Panc1 (cell line): ENCODE data around the gene CHST12. TPM values are rescaled to one million over a fixed set of nuclear protein-coding genes. Genes with fewer than 3 reads are reported as not detected.

Source experiments
- ATAC-seq: fragments of 200-7000 bp; cut with Tn5 transposase; 2 replicates; pipeline ENCODE4 v1.9.1; 2020; ENCODE audit warnings: mild to moderate bottlenecking, moderate library complexity
- BruUV-seq: library from RNA; stranded (reverse); fragments of 400-500 nt; replicated peaks from 2 replicates; lab custom pipeline; 2021; lab: Mats Ljungman, UMichigan
- CTCF ChIA-PET: fragments of 300-600 bp; sonication (Branson Sonifier 250); formaldehyde crosslinking; loops from one replicate; lab custom pipeline; 2022; ENCODE audit warnings: antibody characterized with exemption; lab: Charles Lee
- POLR2A ChIA-PET: fragments of 300-600 bp; sonication (Branson Sonifier 250); formaldehyde crosslinking; loops from one replicate; lab custom pipeline; 2022; ENCODE audit warnings: antibody characterized with exemption; lab: Charles Lee
- DNase-seq: peaks from one replicate; pipeline ENCODE4 v3.0.0-alpha.2; 2010; ENCODE audit warnings: low read depth, low spot score
- H3K27ac ChIP-seq: 2 replicates; pipeline ENCODE4 v1.5.1; 2011; ENCODE audit warnings: mild to moderate bottlenecking, low read length, inconsistent platforms
- H3K27me3 ChIP-seq: fragments of 200-500 bp; sonication (Bioruptor generic); 2 replicates; pipeline ENCODE4 v1.6.0; 2014; ENCODE audit warnings: low read length, inconsistent platforms; ENCODE audit not compliant: control insufficient read depth, insufficient read depth
- H3K36me3 ChIP-seq: fragments of 200-500 bp; sonication (Bioruptor generic); 2 replicates; pipeline ENCODE4 v1.5.1; 2014; ENCODE audit warnings: inconsistent platforms, mild to moderate bottlenecking, low read length, moderate library complexity; ENCODE audit not compliant: control insufficient read depth, insufficient read depth
- H3K4me1 ChIP-seq: 2 replicates; pipeline ENCODE4 v1.5.1; 2011; ENCODE audit warnings: inconsistent platforms, mild to moderate bottlenecking, low read length, moderate library complexity; ENCODE audit not compliant: control insufficient read depth, insufficient read depth
- H3K4me3 ChIP-seq, 2 experiments: 2 replicates each; pipeline ENCODE4 v1.5.1; 2011 to 2012; ENCODE audit warnings: low read depth in 2 of 2, low read length in 2 of 2, mild to moderate bottlenecking in 2 of 2, inconsistent platforms in 1 of 2, moderate library complexity in 1 of 2
- H3K9me3 ChIP-seq: fragments of 200-500 bp; sonication (Bioruptor generic); 2 replicates; pipeline ENCODE4 v1.5.1; 2014; ENCODE audit warnings: low read depth, mild to moderate bottlenecking, inconsistent platforms, low read length, moderate library complexity; ENCODE audit not compliant: control insufficient read depth, insufficient read depth
- CTCF ChIP-seq: fragments of 450-650 bp; IDR thresholded peaks from 2 replicates; pipeline ENCODE4 v1.5.1; 2017; ENCODE audit warnings: mild to moderate bottlenecking
- POLR2AphosphoS5 ChIP-seq: IDR thresholded peaks from 2 replicates; pipeline ENCODE4 v1.6.1; 2012; ENCODE audit warnings: mild to moderate bottlenecking, low read depth, low read length, moderate library complexity
- REST ChIP-seq, 2 experiments: IDR thresholded peaks; 2 replicates each; pipeline ENCODE4 v1.6.1; 2011 to 2012; ENCODE audit warnings: low read depth in 2 of 2, control low read depth in 1 of 2, low read length in 1 of 2, mild to moderate bottlenecking in 1 of 2, moderate library complexity in 1 of 2; ENCODE audit not compliant: insufficient read depth in 1 of 2
- SIN3A ChIP-seq: IDR thresholded peaks from 2 replicates; pipeline ENCODE4 v1.6.1; 2012; ENCODE audit warnings: low read depth, mild to moderate bottlenecking, low read length, moderate library complexity, borderline replicate concordance; ENCODE audit not compliant: insufficient read depth
- TCF7L2 ChIP-seq: IDR thresholded peaks from 2 replicates; pipeline ENCODE4 v1.6.1; 2011; ENCODE audit warnings: mild to moderate bottlenecking, low read depth, low read length, inconsistent platforms
- in situ Hi-C: cut with HindIII; loops from 2 replicates; pipeline ENCODE4 v1.10.0; 2016; ENCODE audit warnings: low sequenced_read_pairs, low pct_unique_long_range_greater_than_20kb
- intact Hi-C: fragments of 100-400 bp; cut with micrococcal nuclease; formaldehyde crosslinking; loops from one replicate; pipeline ENCODE4 v1.10.0; 2022; ENCODE audit not compliant: unreplicated experiment
- total RNA-seq: library from RNA; stranded (reverse); gene quantifications from one replicate; pipeline ENCODE4 v1.2.1, GENCODE V29; 2021; ENCODE audit not compliant: unreplicated experiment

Gene CHST12
- total RNA-seq, 1 experiment from 2014 or later = 48.3 TPM

GRCh38 chr7:2465928-2466327, 62.5 kb downstream of the CHST12 start:
- CTCF ChIA-PET = no interaction called here
- no peak for DNase-seq
- H3K9me3 ChIP-seq = no peaks in the 10 kb centered on the region
- no peaks in the 10 kb centered on the region for H3K27me3 ChIP-seq
- in situ Hi-C loops = no loop called here
- intact Hi-C loops = no loop called here
- no peak for ATAC-seq
- no peak overlapping the region for H3K27ac ChIP-seq
- no peaks in the 10 kb centered on the region; the same call in 1 of the 2 replicates for H3K4me1 ChIP-seq
- TF ChIP-seq TCF7L2 (no peak), CTCF (no peak), REST (IDR thresholded peaks at IDR 0.05; ENCODE audit: insufficient read depth in 1 of 2, low read depth in 2 of 2, low read length in 1 of 2) (no peak), SIN3A (no peak), POLR2AphosphoS5 (no peak)
- H3K36me3 ChIP-seq = no peaks in the 10 kb centered on the region
- no peak overlapping the region for H3K4me3 ChIP-seq
- BruUV-seq = no TSS peak
- POLR2A ChIA-PET = interaction anchor here (0.7 kb wide), 1 partner anchor 16 kb away, joined by 4 read pairs; no protein-coding TSS in a partner anchor

- ChIA-PET POLR2A (interaction anchor here (0.7 kb wide), 1 partner anchor 17 kb away, joined by 4 read pairs; no protein-coding TSS in a partner anchor), CTCF (interaction anchor here (0.7 kb wide), 1 partner anchor 73 kb away, joined by 18 read pairs; no protein-coding TSS in a partner anchor)
- no peak for ATAC-seq
- H3K27ac ChIP-seq = no peak overlapping the region
- H3K36me3 ChIP-seq = no peaks in the 10 kb centered on the region
- H3K4me1 ChIP-seq = peaks cover 7% of the 10 kb centered on the region; the same call in 1 of the 2 replicates
- BruUV-seq = no TSS peak
- TF ChIP-seq TCF7L2 (no peak), CTCF (no peak), REST (IDR thresholded peaks at IDR 0.05; ENCODE audit: insufficient read depth in 1 of 2, low read depth in 2 of 2, low read length in 1 of 2) (no peak), SIN3A (no peak), POLR2AphosphoS5 (no peak)
- no peak for DNase-seq
- H3K9me3 ChIP-seq = no peaks in the 10 kb centered on the region
- H3K27me3 ChIP-seq = no peaks in the 10 kb centered on the region
- intact Hi-C loops = no loop called here
- in situ Hi-C loops = no loop called here
- no peak overlapping the region for H3K4me3 ChIP-seq
Observed at GRCh38 chr7:2466675-2467074, 63.3 kb downstream of the CHST12 start.
